HEK293 (cell line): ENCODE results near the gene CD300LF.

Experiments
- CTCF ChIA-PET: fragments of 350-600 bp; formaldehyde crosslinking; extraction: SDS; loops from one replicate; lab custom pipeline; 2021; ENCODE audit warnings: antibody characterized with exemption; lab: Yijun Ruan, JAX
- POLR2A ChIA-PET: fragments of 300-600 bp; formaldehyde crosslinking; extraction: SDS; loops from one replicate; lab custom pipeline; 2020; ENCODE audit warnings: antibody characterized with exemption, inconsistent platforms; lab: Yijun Ruan, JAX
- H3K27ac ChIP-seq: fragments of 200-500 bp; sonication (Bioruptor generic); 2 replicates; pipeline ENCODE4 v1.5.1; 2014; ENCODE audit warnings: low read depth, low read length, control low read depth, inconsistent platforms; ENCODE audit errors: extremely low read depth
- H3K36me3 ChIP-seq, 2 experiments: fragments of 200-500 bp in 1 of 2; sonication (Bioruptor generic) in 1 of 2; 1 replicate in 1 of 2; 2 replicates in 1 of 2; pipeline ENCODE4 v1.5.1; 2014 to 2017; ENCODE audit warnings: inconsistent platforms in 2 of 2, low read length in 2 of 2; ENCODE audit not compliant: control insufficient read depth in 2 of 2, insufficient read depth in 1 of 2
- H3K4me1 ChIP-seq: fragments of 200-500 bp; sonication (Bioruptor generic); 2 replicates; pipeline ENCODE4 v1.5.1; 2014; ENCODE audit warnings: mild to moderate bottlenecking, low read length, inconsistent platforms; ENCODE audit not compliant: control insufficient read depth, insufficient read depth
- H3K4me3 ChIP-seq: 2 replicates; pipeline ENCODE4 v1.5.1; 2011; ENCODE audit warnings: low read depth, mild to moderate bottlenecking, control low read depth, low read length, moderate library complexity
- H3K9me3 ChIP-seq: fragments of 200-500 bp; sonication (Bioruptor generic); 2 replicates; pipeline ENCODE4 v1.5.1; 2014; ENCODE audit warnings: low read depth, low read length, inconsistent platforms; ENCODE audit not compliant: control insufficient read depth, insufficient read depth
- FEZF1 ChIP-seq: fragments of 450-650 bp; formaldehyde crosslinking; IDR thresholded peaks from 2 replicates; pipeline ENCODE4 v1.5.1; 2016; ENCODE audit warnings: missing biosample characterization, missing genetic modification characterization
- GLI2 ChIP-seq: fragments of 450-650 bp; formaldehyde crosslinking; IDR thresholded peaks from 2 replicates; pipeline ENCODE4; 2017; ENCODE audit warnings: missing biosample characterization, missing genetic modification characterization, low read depth, borderline replicate concordance
- HOXC10 ChIP-seq: sonication (generic); formaldehyde crosslinking; IDR thresholded peaks from 2 replicates; pipeline ENCODE4 v1.8.1; 2023; ENCODE audit warnings: mild to moderate bottlenecking, missing genetic modification reagents
- KLF1 ChIP-seq: fragments of 450-650 bp; formaldehyde crosslinking; IDR thresholded peaks from 2 replicates; pipeline ENCODE4 v1.5.1; 2016; ENCODE audit warnings: missing biosample characterization, missing genetic modification characterization
- KLF16 ChIP-seq: fragments of 450-650 bp; formaldehyde crosslinking; IDR thresholded peaks from 2 replicates; pipeline ENCODE4 v1.5.1; 2017; ENCODE audit warnings: missing biosample characterization, missing genetic modification characterization
- SALL2 ChIP-seq: fragments of 450-650 bp; formaldehyde crosslinking; IDR thresholded peaks from 2 replicates; pipeline ENCODE4 v1.5.0; 2017; ENCODE audit warnings: missing biosample characterization, mild to moderate bottlenecking, missing genetic modification characterization, borderline replicate concordance
- SCRT2 ChIP-seq: fragments of 450-650 bp; formaldehyde crosslinking; IDR thresholded peaks from 2 replicates; pipeline ENCODE4 v1.5.1; 2016; ENCODE audit warnings: missing biosample characterization, missing genetic modification characterization
- SP7 ChIP-seq: fragments of 450-650 bp; formaldehyde crosslinking; IDR thresholded peaks from 2 replicates; pipeline ENCODE4 v1.5.1; 2016; ENCODE audit warnings: missing biosample characterization, missing genetic modification characterization
- ZNF174 ChIP-seq: fragments of 450-650 bp; formaldehyde crosslinking; IDR thresholded peaks from 2 replicates; pipeline ENCODE4 v1.5.0; 2017; ENCODE audit warnings: missing biosample characterization, mild to moderate bottlenecking, missing genetic modification characterization
- ZNF18 ChIP-seq: fragments of 450-650 bp; formaldehyde crosslinking; IDR thresholded peaks from 2 replicates; pipeline ENCODE4 v1.5.1; 2016; ENCODE audit warnings: missing biosample characterization, missing genetic modification characterization
- ZNF248 ChIP-seq: fragments of 450-650 bp; formaldehyde crosslinking; IDR thresholded peaks from 2 replicates; pipeline ENCODE4 v1.5.1; 2017; ENCODE audit warnings: missing biosample characterization, missing genetic modification characterization
- ZNF416 ChIP-seq: fragments of 450-650 bp; formaldehyde crosslinking; IDR thresholded peaks from 2 replicates; pipeline ENCODE4 v1.5.1; 2016; ENCODE audit warnings: missing biosample characterization, missing genetic modification characterization
- ZNF548 ChIP-seq: fragments of 450-650 bp; formaldehyde crosslinking; IDR thresholded peaks from 2 replicates; pipeline ENCODE4 v1.5.1; 2016; ENCODE audit warnings: missing biosample characterization, missing genetic modification characterization
- ZNF600 ChIP-seq: fragments of 450-650 bp; formaldehyde crosslinking; IDR thresholded peaks from 2 replicates; pipeline ENCODE4 v1.5.1; 2016; ENCODE audit warnings: missing biosample characterization, missing genetic modification characterization
- ZNF624 ChIP-seq: fragments of 450-650 bp; formaldehyde crosslinking; IDR thresholded peaks from 2 replicates; pipeline ENCODE4 v1.5.1; 2017; ENCODE audit warnings: missing biosample characterization, missing genetic modification characterization
- ZNF747 ChIP-seq: fragments of 450-650 bp; formaldehyde crosslinking; IDR thresholded peaks from 2 replicates; pipeline ENCODE4 v1.5.1; 2016; ENCODE audit warnings: missing biosample characterization, missing genetic modification characterization
- ZNF843 ChIP-seq: fragments of 450-650 bp; formaldehyde crosslinking; IDR thresholded peaks from 2 replicates; pipeline ENCODE4 v1.5.1; 2016; ENCODE audit warnings: missing biosample characterization, missing genetic modification characterization
- ZSCAN16 ChIP-seq: fragments of 450-650 bp; formaldehyde crosslinking; IDR thresholded peaks from 2 replicates; pipeline ENCODE4 v1.5.1; 2016; ENCODE audit warnings: missing biosample characterization, missing genetic modification characterization
- ZSCAN18 ChIP-seq: fragments of 450-650 bp; formaldehyde crosslinking; IDR thresholded peaks from 2 replicates; pipeline ENCODE4 v1.5.1; 2016; ENCODE audit warnings: missing biosample characterization, missing genetic modification characterization
- TF ChIP-seq, protein P1 (sequence below): fragments of 450-650 bp; formaldehyde crosslinking; IDR thresholded peaks from 2 replicates; pipeline ENCODE4 v1.5.1; 2016; ENCODE audit warnings: missing biosample characterization, missing genetic modification characterization

The CD300LF gene

GRCh38 chr17:74732042-74732867 lies 19.5 kb upstream of the CD300LF start (continued):
- TF ChIP-seq ZNF18 (tag by site-specific recombination) (peak; percentile 99), ZSCAN16 (tag by site-specific recombination) (no peak), FEZF1 (tag by site-specific recombination) (no peak), ZSCAN18 (tag by site-specific recombination) (no peak), HOXC10 (no peak), ZNF747 (tag by site-specific recombination) (no peak), ZNF174 (no peak), SALL2 (tag by site-specific recombination) (no peak), SP7 (tag by site-specific recombination) (no peak), ZNF248 (tag by site-specific recombination) (no peak), ZNF624 (no peak), KLF16 (tag by site-specific recombination) (no peak), ZNF843 (no peak)

GRCh38 chr17:74731347-74731605 lies 18.6 kb upstream of the CD300LF start:
- TF ChIP-seq ZNF548 (tag by site-specific recombination) (no peak), ZNF416 (tag by site-specific recombination) (no peak), ZNF600 (tag by site-specific recombination) (no peak), GLI2 (tag by site-specific recombination) (no peak)
- TF ChIP-seq, all 188 proteins: peak for 0
- no peaks in the 10 kb centered on the region for H3K9me3 ChIP-seq
- ChIA-PET POLR2A (no interaction called here), CTCF (no interaction called here)
- H3K27ac ChIP-seq: no peak overlapping the region
- no peaks in the 10 kb centered on the region for H3K36me3 ChIP-seq
- H3K4me1 ChIP-seq: no peaks in the 10 kb centered on the region
- no peak overlapping the region for H3K4me3 ChIP-seq

- ChIA-PET CTCF (no interaction called here), POLR2A (no interaction called here)
- Histone ChIP-seq H3K4me1 (no peaks in the 10 kb centered on the region), H3K27ac (no peak overlapping the region), H3K4me3 (no peak overlapping the region), H3K36me3 (no peaks in the 10 kb centered on the region), H3K9me3 (no peaks in the 10 kb centered on the region)
- TF ChIP-seq SCRT2 (tag by site-specific recombination) (peak; percentile 48; the same call in 1 of the 2 replicates), KLF1 (tag by site-specific recombination) (peak; percentile 54; the same call in 1 of the 2 replicates)
- TF ChIP-seq, protein P1, sequence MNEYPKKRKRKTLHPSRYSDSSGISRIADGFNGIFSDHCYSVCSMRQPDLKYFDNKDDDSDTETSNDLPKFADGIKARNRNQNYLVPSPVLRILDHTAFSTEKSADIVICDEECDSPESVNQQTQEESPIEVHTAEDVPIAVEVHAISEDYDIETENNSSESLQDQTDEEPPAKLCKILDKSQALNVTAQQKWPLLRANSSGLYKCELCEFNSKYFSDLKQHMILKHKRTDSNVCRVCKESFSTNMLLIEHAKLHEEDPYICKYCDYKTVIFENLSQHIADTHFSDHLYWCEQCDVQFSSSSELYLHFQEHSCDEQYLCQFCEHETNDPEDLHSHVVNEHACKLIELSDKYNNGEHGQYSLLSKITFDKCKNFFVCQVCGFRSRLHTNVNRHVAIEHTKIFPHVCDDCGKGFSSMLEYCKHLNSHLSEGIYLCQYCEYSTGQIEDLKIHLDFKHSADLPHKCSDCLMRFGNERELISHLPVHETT (tag by site-specific recombination): no peak
Measured at GRCh38 chr17:74730491-74731346, 18.0 kb upstream of the CD300LF start.
